Measurements from ENCODE around the gene SLC37A1.

Gene SLC37A1

GRCh38 chr21:42505090-42505726 lies 8.4 kb upstream of the SLC37A1 start:
- TF ChIP-seq, protein P1, sequence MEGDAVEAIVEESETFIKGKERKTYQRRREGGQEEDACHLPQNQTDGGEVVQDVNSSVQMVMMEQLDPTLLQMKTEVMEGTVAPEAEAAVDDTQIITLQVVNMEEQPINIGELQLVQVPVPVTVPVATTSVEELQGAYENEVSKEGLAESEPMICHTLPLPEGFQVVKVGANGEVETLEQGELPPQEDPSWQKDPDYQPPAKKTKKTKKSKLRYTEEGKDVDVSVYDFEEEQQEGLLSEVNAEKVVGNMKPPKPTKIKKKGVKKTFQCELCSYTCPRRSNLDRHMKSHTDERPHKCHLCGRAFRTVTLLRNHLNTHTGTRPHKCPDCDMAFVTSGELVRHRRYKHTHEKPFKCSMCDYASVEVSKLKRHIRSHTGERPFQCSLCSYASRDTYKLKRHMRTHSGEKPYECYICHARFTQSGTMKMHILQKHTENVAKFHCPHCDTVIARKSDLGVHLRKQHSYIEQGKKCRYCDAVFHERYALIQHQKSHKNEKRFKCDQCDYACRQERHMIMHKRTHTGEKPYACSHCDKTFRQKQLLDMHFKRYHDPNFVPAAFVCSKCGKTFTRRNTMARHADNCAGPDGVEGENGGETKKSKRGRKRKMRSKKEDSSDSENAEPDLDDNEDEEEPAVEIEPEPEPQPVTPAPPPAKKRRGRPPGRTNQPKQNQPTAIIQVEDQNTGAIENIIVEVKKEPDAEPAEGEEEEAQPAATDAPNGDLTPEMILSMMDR (conservative IDR thresholded peaks at IDR 0.05; ENCODE audit: low read depth, low read length), result no peak
- no peak for DNase-seq (ENCODE audit: low read depth)
- H3K4me3 ChIP-seq (ENCODE audit: low read length), result no peak overlapping the region

GRCh38 chr21:42507418-42507817 lies 6.2 kb upstream of the SLC37A1 start:
- TF ChIP-seq, protein P1 (conservative IDR thresholded peaks at IDR 0.05; ENCODE audit: low read depth, low read length), result no peak
- DNase-seq (ENCODE audit: low read depth), result no peak
- H3K4me3 ChIP-seq (ENCODE audit: low read length), result no peak overlapping the region

DNA sequence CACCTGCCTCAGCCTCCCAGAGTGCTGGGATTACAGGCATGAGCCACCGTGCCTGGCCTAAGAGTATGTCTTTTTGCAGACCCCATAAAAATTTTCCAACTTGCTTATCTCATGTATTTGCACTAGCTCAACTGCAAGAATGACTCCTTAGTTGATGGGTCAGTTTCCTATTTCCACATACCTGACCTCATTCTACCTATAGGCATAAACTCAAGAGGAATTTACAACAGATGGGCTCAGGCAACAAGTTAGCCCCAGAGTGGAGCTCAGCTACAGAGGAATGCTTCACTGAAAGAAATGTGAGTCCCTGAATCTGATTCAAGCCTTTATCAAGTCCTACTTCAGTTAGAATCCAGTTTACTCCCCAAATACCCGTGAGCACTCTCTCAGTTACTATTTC lies 5.3 kb upstream of the SLC37A1 start:
- no peak overlapping the region for H3K4me3 ChIP-seq (ENCODE audit: low read length)
- no peak for DNase-seq (ENCODE audit: low read depth)
- TF ChIP-seq, protein P1 (conservative IDR thresholded peaks at IDR 0.05; ENCODE audit: low read depth, low read length), result no peak

- TF ChIP-seq, protein P1 (conservative IDR thresholded peaks at IDR 0.05; ENCODE audit: low read depth, low read length), result no peak
- no peak overlapping the region for H3K4me3 ChIP-seq (ENCODE audit: low read length)
- no peak for DNase-seq (ENCODE audit: low read depth)
Measured at GRCh38 chr21:42509244-42509643, 4.4 kb upstream of the SLC37A1 start.

GRCh38 chr21:42512346-42513034 lies 1.2 kb upstream of the SLC37A1 start:
- TF ChIP-seq, protein P1 (conservative IDR thresholded peaks at IDR 0.05; ENCODE audit: low read depth, low read length), result no peak
- H3K4me3 ChIP-seq (ENCODE audit: low read length), result no peak overlapping the region
- DNase-seq (ENCODE audit: low read depth), result no peak

DNA sequence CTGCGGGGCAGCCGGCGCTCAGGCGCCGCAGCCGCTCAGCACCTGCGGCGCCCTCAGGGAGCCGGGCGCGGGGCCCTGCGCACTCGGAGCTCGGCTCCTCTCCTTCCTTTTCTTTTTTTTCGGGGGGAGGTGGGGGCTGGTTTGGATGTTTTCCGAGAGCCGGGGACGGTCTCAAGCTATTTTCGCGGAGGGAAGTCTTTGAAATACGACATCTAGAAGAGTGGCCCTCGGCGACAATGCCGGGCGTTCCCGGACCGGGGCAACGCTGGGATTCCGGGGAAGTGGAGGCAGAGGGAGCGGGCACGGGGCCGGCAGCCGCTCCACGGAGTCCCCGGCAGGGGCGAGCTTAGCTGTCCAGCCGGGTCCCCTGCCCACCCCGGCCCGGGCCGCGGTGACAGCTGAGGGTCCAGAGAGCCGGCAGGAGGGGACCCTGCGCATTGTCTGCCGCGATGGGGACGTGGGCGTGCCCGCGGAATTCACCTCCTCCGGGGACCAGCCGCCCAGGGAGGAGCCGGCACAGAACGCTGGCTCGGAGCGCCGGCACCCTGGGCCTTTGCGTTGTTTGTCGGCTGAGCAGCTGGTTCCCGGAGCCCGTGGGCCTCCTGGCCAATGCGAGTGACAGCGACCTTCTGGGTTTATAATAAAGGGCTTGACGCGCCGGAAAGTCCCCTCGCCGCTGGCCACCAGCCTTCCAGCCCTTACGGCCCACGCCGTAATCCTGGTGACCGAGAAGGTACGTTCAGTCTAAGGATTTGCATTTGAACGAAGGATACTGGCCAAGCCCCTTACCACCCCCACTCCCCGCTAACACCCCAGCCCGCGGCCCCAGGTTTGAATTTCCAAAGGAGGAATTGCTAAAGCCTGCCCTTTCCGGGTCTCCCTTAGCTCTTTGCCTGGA lies 582 bp downstream of the SLC37A1 start:
- H3K4me3 ChIP-seq (ENCODE audit: low read length), result peak overlapping the region; percentile 62
- no peak for DNase-seq (ENCODE audit: low read depth)
- TF ChIP-seq, protein P1 (conservative IDR thresholded peaks at IDR 0.05; ENCODE audit: low read depth, low read length), result no peak

Measured in retinal pigment epithelial cell (primary cell).